ENCODE results near the gene LCE2B. TPM values are rescaled to one million over a fixed set of nuclear protein-coding genes. Genes with fewer than 3 reads are reported as not detected.

Gene LCE2B, protein sequence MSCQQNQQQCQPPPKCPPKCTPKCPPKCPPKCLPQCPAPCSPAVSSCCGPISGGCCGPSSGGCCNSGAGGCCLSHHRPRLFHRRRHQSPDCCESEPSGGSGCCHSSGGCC
- total RNA-seq (2022; extraction: Qiagen RNA extraction) = not detected in 5 replicates

DNA sequence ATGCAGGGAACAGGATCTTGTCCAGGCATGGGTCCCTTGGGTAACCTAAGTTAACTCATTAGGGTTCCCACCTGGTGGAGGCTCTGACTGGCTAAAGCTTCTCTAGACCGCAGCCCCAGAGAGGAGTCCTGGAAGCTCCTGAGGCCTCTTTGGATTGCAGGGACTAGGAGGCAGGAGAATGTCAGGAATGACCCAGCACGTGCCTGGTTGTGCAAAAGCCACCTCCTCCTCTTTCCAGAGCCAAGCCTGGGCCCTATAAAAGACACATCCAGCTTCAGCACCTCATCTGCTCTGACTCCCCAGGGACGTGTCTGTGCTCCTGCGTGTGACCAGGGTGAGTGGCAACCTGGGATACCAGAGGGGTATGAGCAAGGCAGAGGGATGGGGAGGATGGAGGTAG, at the start of gene LCE2B:
LCE2B (plus strand) TSS at position 301 of the 400 bp plus-strand sequence. CDS start 721 bp downstream, outside the sequence.

DNA sequence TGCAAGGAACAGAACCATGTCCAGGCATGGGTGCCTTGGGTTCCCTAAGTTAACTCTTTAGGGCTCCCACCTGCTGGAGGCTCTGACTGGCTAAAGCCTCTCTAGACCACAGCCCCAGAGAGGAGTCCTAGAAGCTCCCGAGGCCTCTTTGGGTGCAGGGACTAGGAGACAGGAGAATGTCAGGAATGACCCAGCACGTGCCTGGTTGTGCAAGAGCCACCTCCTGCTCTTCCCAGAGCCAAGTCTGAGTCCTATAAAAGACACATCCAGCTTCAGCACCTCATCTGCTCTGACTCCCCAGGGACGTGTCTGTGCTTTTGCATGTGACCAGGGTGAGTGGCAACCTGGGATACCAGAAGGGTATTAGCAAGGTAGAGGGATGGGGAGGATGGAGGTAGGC, 22.8 kb upstream of the LCE2B start, which contains the start of gene LCE2D:
LCE2D (plus strand) TSS at position 283 of the 400 bp plus-strand sequence. CDS start 726 bp downstream, outside the sequence.

DNA sequence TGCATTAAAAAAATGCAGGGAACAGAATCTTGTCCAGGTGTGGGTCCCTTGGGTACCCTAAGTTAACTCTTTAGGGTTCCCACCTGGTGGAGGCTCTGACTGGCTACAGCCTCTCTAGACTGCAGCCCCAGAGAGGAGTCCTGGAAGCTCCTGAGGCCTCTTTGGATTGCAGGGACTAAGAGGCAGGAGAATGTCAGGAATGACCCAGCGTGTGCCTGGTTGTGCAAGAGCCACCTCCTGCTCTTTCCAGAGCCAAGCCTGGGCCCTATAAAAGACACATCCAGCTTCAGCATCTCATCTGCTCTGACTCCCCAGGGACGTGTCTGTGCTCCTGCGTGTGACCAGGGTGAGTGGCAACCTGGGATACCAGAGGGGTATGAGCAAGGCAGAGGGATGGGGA, 10.9 kb upstream of the LCE2B start, which contains the start of gene LCE2C:
LCE2C (plus strand) TSS at position 297 of the 400 bp plus-strand sequence. CDS start 737 bp downstream, outside the sequence.

DNA sequence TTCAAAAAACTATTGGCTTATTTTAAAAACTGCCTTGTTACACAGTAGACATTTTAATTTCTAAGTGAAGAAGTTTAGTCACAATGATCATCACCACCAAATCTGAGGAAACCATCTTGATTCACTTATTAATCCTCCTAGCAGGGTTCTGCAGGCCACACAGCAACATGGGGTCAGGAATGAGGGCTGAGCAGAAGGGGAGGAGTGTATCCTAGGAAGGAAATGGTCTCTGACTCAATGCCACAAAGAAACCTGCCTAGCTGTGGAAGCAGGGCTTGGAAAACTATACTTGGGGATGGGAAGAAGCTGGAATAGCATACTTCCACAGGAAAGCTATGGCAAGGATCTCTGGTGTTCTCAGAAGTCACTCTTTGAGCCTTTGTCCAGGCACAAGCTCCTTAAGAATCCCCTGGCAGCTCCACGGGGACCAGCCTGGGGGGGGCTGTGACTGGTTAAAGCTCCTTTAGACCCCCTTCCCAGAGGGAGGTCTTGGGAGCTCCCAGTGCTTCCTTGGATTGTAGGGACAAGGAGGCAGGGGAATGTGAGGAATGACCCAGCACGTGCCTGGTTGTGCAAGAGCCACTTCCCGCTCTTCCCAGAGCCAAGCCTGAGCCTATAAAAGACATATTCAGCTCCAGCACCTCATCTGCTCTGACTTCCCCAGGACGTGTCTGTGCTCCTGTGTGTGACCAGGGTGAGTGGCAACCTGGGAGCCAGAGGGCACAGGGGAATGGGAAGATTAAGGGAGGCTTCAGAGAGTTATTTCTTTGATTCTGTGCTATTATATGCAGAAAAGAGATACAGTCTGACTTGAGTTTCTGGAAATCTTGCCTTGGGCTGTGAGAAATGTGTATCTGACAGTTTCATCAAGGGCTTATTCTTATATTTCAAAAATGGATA, 12.0 kb downstream of the LCE2B start, which contains the start of gene LCE2A:
LCE2A (plus strand) TSS at position 645 of the 900 bp plus-strand sequence. CDS start 557 bp downstream, outside the sequence.

DNA sequence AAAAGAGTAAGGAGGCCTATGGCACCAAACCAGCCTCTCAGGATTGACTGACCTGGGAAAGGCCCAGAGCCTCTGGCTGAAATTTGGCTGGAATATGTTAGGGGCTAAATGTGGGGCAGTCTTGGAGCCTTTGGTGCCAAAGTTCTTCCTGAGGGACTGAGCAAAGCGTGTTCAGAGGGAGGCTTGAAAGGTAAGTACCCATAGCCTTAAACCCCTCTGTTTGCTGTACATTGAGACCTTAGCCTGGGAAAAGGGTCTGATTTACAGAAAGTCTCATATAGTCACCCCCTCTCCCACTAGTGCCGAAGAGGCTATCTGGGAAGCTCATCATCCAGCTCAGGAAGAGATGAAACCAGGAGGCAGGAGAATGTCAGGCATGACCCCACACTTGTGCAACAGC, 21.9 kb downstream of the LCE2B start, which contains the start of gene LCE4A:
LCE4A (plus strand) TSS at position 301 of the 400 bp plus-strand sequence. CDS start 916 bp downstream, outside the sequence.

Other genes starting within 250 kb of the LCE2B start
- gene LCE5A, start 175.3 kb upstream of the LCE2B start, total RNA-seq (2022; extraction: Qiagen RNA extraction) = not detected in 5 replicates
- gene CRCT1, start 171.6 kb upstream of the LCE2B start, total RNA-seq (2022; extraction: Qiagen RNA extraction) = 0.17 to 0.49 TPM (median 0.36 TPM) in 5 replicates
- 0.16 to 0.17 TPM in 2 of 5 replicates, not detected in the others for gene LCE3E, start 119.3 kb upstream of the LCE2B start, total RNA-seq (2022; extraction: Qiagen RNA extraction)
- gene LCE3D, start 105.6 kb upstream of the LCE2B start, total RNA-seq (2022; extraction: Qiagen RNA extraction) = 0.44 to 1.3 TPM (median 0.64 TPM) in 5 replicates
- not detected in 5 replicates for gene LCE3C, start 85.9 kb upstream of the LCE2B start, total RNA-seq (2022; extraction: Qiagen RNA extraction)
- not detected in 5 replicates for gene LCE3B, start 72.3 kb upstream of the LCE2B start, total RNA-seq (2022; extraction: Qiagen RNA extraction)
- not detected in 5 replicates for gene LCE3A, start 63.0 kb upstream of the LCE2B start, total RNA-seq (2022; extraction: Qiagen RNA extraction)
- gene LCE2D, start 22.7 kb upstream of the LCE2B start, total RNA-seq (2022; extraction: Qiagen RNA extraction) = not detected in 5 replicates
- not detected in 5 replicates for gene LCE2C, start 10.8 kb upstream of the LCE2B start, total RNA-seq (2022; extraction: Qiagen RNA extraction)
- not detected in 5 replicates for gene LCE2A, start 12.2 kb downstream of the LCE2B start, total RNA-seq (2022; extraction: Qiagen RNA extraction)
- gene LCE4A, start 22.0 kb downstream of the LCE2B start, total RNA-seq (2022; extraction: Qiagen RNA extraction) = not detected in 5 replicates
- gene KPRP, start 71.9 kb downstream of the LCE2B start, total RNA-seq (2022; extraction: Qiagen RNA extraction) = not detected in 5 replicates
- gene LCE1F, start 89.0 kb downstream of the LCE2B start, total RNA-seq (2022; extraction: Qiagen RNA extraction) = not detected in 5 replicates
- 0.31 TPM in 1 of 5 replicates, not detected in the others for gene LCE1E, start 100.1 kb downstream of the LCE2B start, total RNA-seq (2022; extraction: Qiagen RNA extraction)
- not detected in 5 replicates for gene LCE1D, start 110.6 kb downstream of the LCE2B start, total RNA-seq (2022; extraction: Qiagen RNA extraction)
- gene LCE1C, start 120.5 kb downstream of the LCE2B start, total RNA-seq (2022; extraction: Qiagen RNA extraction) = not detected in 5 replicates
- 0.07 TPM in 1 of 5 replicates, not detected in the others for gene LCE1B, start 125.8 kb downstream of the LCE2B start, total RNA-seq (2022; extraction: Qiagen RNA extraction)
- gene LCE1A, start 141.3 kb downstream of the LCE2B start, total RNA-seq (2022; extraction: Qiagen RNA extraction) = not detected in 5 replicates
- gene LCE6A, start 156.7 kb downstream of the LCE2B start, total RNA-seq (2022; extraction: Qiagen RNA extraction) = not detected in 5 replicates
- gene LCE7A, start 173.9 kb downstream of the LCE2B start, total RNA-seq (2022; extraction: Qiagen RNA extraction) = not detected in 5 replicates
- gene SMCP, start 192.2 kb downstream of the LCE2B start, total RNA-seq (2022; extraction: Qiagen RNA extraction) = not detected in 5 replicates
- gene IVL, start 222.4 kb downstream of the LCE2B start, total RNA-seq (2022; extraction: Qiagen RNA extraction) = 0.03 to 0.06 TPM in 2 of 5 replicates, not detected in the others

Measured in A549 treated with CORT108297 at 1 μM for 4 hours (cell line).